ENCODE measurements around the gene SRGAP1. TPM values are rescaled to one million over a fixed set of nuclear protein-coding genes. Genes with fewer than 3 reads are reported as not detected.
"Not testable (repeated sequence)": the region's sequence is repeated elsewhere in the genome, so short reads cannot be mapped to it uniquely, and the experiment has no call there.

The SRGAP1 gene
- total RNA-seq, 4 donors from 2014 or later, result 13.1 to 81.5 (median 22.4) TPM

GRCh38 chr12:64127811-64128210, 283.3 kb downstream of the SRGAP1 start:
- peaks cover 0 to 56% (median 4%) of the 10 kb centered on the region in 3 donors for H3K36me3 ChIP-seq
- TF ChIP-seq CTCF (IDR thresholded peaks at IDR 0.05) (no peak), POLR2A (IDR thresholded peaks at IDR 0.05) (no peak)
- H3K4me1 ChIP-seq, result peaks cover 0 to 11% (median 0%) of the 10 kb centered on the region in 4 donors
- no peaks in the 10 kb centered on the region for H3K27me3 ChIP-seq
- no peak overlapping the region for H3K27ac ChIP-seq
- no peak for DNase-seq (ENCODE audit: low spot score in 2 of 2)
- H3K4me3 ChIP-seq, result no peak overlapping the region
- 94 to 96% methylated on average over 11 to 14 of the region's 14 CpGs for WGBS, 2 donors
- H3K9me3 ChIP-seq, result no peaks in the 10 kb centered on the region

- Histone ChIP-seq H3K36me3 (peaks cover 0 to 62% (median 4%) of the 10 kb centered on the region in 3 donors), H3K4me3 (no peak overlapping the region), H3K27me3 (no peaks in the 10 kb centered on the region), H3K27ac (no peak overlapping the region), H3K9me3 (peaks cover 0 to 5% (median 2%) of the 10 kb centered on the region in 4 donors), H3K4me1 (peaks cover 0 to 11% (median 0%) of the 10 kb centered on the region in 4 donors)
- no peak for TF ChIP-seq POLR2A (IDR thresholded peaks at IDR 0.05)
- no peak for TF ChIP-seq EP300 (IDR thresholded peaks at IDR 0.05)
- no peak for TF ChIP-seq CTCF (IDR thresholded peaks at IDR 0.05)
- DNase-seq (ENCODE audit: low spot score in 2 of 2), result no peak
- WGBS, 2 donors, result 70 to 71% methylated on average over 1 of the region's 1 CpG
These were observed 283.9 kb downstream of the SRGAP1 start for GRCh38 chr12:64128366-64128765.

- H3K27me3 ChIP-seq; H3K4me3 ChIP-seq; DNase-seq (ENCODE audit: low spot score in 2 of 2); H3K4me1 ChIP-seq; H3K27ac ChIP-seq: not testable (repeated sequence)
- Histone ChIP-seq H3K36me3 (peaks cover 0 to 83% (median 4%) of the 10 kb centered on the region in 3 donors), H3K9me3 (peaks cover 0 to 19% (median 6%) of the 10 kb centered on the region in 4 donors)
- 97 to 100% methylated on average over 2 of the region's 2 CpGs for WGBS, 2 donors
These were observed 286.0 kb downstream of the SRGAP1 start for GRCh38 chr12:64130476-64130875.

GRCh38 chr12:64131456-64131855, 287.0 kb downstream of the SRGAP1 start:
- peaks cover 0 to 85% (median 4%) of the 10 kb centered on the region in 3 donors for H3K36me3 ChIP-seq
- H3K27ac ChIP-seq; H3K4me1 ChIP-seq; H3K27me3 ChIP-seq; DNase-seq (ENCODE audit: low spot score in 2 of 2); H3K4me3 ChIP-seq: not testable (repeated sequence)
- WGBS, 2 donors, result 92% methylated on average over 6 of the region's 6 CpGs
- H3K9me3 ChIP-seq, result peaks cover 0 to 19% (median 6%) of the 10 kb centered on the region in 4 donors

GRCh38 chr12:64132672-64133071, 288.2 kb downstream of the SRGAP1 start:
- not testable (repeated sequence) for DNase-seq (ENCODE audit: low spot score in 2 of 2); H3K4me3 ChIP-seq; H3K4me1 ChIP-seq; H3K27ac ChIP-seq; H3K27me3 ChIP-seq
- H3K36me3 ChIP-seq, result peaks cover 0 to 90% (median 2%) of the 10 kb centered on the region in 3 donors
- WGBS, 2 donors, result 96 to 98% methylated on average over 2 of the region's 2 CpGs
- peaks cover 0 to 19% (median 6%) of the 10 kb centered on the region in 4 donors for H3K9me3 ChIP-seq

GRCh38 chr12:64137117-64137516, 292.6 kb downstream of the SRGAP1 start:
- no peaks in the 10 kb centered on the region for H3K27me3 ChIP-seq
- H3K4me1 ChIP-seq, result no peaks in the 10 kb centered on the region
- no peak overlapping the region for H3K4me3 ChIP-seq
- H3K9me3 ChIP-seq, result peaks cover 0 to 19% (median 6%) of the 10 kb centered on the region in 4 donors
- DNase-seq (ENCODE audit: low spot score in 2 of 2), result no peak
- H3K27ac ChIP-seq, result no peak overlapping the region
- TF ChIP-seq EP300 (IDR thresholded peaks at IDR 0.05) (no peak), CTCF (IDR thresholded peaks at IDR 0.05) (no peak), POLR2A (IDR thresholded peaks at IDR 0.05) (no peak)
- H3K36me3 ChIP-seq, result peaks cover 0 to 64% (median 0%) of the 10 kb centered on the region in 3 donors
- WGBS, 2 donors, result 77 to 79% methylated on average over 6 of the region's 6 CpGs

- Histone ChIP-seq H3K4me3 (no peak overlapping the region), H3K9me3 (peaks cover 0 to 8% (median under 1%) of the 10 kb centered on the region in 4 donors), H3K27me3 (no peaks in the 10 kb centered on the region), H3K4me1 (no peaks in the 10 kb centered on the region), H3K36me3 (peaks cover 0 to 64% (median 0%) of the 10 kb centered on the region in 3 donors), H3K27ac (no peak overlapping the region)
- WGBS, 2 donors, result 97% methylated on average over 1 of the region's 1 CpG
- no peak for DNase-seq (ENCODE audit: low spot score in 2 of 2)
- TF ChIP-seq POLR2A (IDR thresholded peaks at IDR 0.05) (no peak), CTCF (IDR thresholded peaks at IDR 0.05) (no peak), EP300 (IDR thresholded peaks at IDR 0.05) (no peak)
These were observed 294.5 kb downstream of the SRGAP1 start for GRCh38 chr12:64139021-64139420.
